IPS-20b (cell line): ENCODE data around the gene BAMBI.

Experiments used
- H3K27ac ChIP-seq: one replicate; pipeline ENCODE4 v1.5.1; 2013; ENCODE audit warnings: low read length
- H3K27me3 ChIP-seq: 2 replicates; pipeline ENCODE4 v1.6.1; 2013; ENCODE audit warnings: mild to moderate bottlenecking, low read length, inconsistent platforms; ENCODE audit not compliant: insufficient read depth
- H3K36me3 ChIP-seq: 2 replicates; pipeline ENCODE4 v1.6.1; 2013; ENCODE audit warnings: low read depth, mild to moderate bottlenecking, inconsistent platforms, low read length, moderate library complexity; ENCODE audit not compliant: insufficient read depth
- H3K4me1 ChIP-seq: 2 replicates; pipeline ENCODE4 v1.6.1; 2013; ENCODE audit warnings: mild to moderate bottlenecking, control low read depth, inconsistent platforms, low read length, moderate library complexity; ENCODE audit not compliant: insufficient read depth
- H3K4me3 ChIP-seq: 2 replicates; pipeline ENCODE4 v1.5.1; 2013; ENCODE audit warnings: mild to moderate bottlenecking, low read length, inconsistent platforms
- H3K9ac ChIP-seq: 2 replicates; pipeline ENCODE4 v1.6.1; 2013; ENCODE audit warnings: low read depth, mild to moderate bottlenecking, inconsistent platforms, low read length, moderate library complexity
- H3K9me3 ChIP-seq: 2 replicates; pipeline ENCODE4 v1.6.1; 2013; ENCODE audit warnings: mild to moderate bottlenecking, low read depth, low read length, inconsistent platforms; ENCODE audit not compliant: insufficient read depth

BAMBI gene, protein sequence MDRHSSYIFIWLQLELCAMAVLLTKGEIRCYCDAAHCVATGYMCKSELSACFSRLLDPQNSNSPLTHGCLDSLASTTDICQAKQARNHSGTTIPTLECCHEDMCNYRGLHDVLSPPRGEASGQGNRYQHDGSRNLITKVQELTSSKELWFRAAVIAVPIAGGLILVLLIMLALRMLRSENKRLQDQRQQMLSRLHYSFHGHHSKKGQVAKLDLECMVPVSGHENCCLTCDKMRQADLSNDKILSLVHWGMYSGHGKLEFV

DNA sequence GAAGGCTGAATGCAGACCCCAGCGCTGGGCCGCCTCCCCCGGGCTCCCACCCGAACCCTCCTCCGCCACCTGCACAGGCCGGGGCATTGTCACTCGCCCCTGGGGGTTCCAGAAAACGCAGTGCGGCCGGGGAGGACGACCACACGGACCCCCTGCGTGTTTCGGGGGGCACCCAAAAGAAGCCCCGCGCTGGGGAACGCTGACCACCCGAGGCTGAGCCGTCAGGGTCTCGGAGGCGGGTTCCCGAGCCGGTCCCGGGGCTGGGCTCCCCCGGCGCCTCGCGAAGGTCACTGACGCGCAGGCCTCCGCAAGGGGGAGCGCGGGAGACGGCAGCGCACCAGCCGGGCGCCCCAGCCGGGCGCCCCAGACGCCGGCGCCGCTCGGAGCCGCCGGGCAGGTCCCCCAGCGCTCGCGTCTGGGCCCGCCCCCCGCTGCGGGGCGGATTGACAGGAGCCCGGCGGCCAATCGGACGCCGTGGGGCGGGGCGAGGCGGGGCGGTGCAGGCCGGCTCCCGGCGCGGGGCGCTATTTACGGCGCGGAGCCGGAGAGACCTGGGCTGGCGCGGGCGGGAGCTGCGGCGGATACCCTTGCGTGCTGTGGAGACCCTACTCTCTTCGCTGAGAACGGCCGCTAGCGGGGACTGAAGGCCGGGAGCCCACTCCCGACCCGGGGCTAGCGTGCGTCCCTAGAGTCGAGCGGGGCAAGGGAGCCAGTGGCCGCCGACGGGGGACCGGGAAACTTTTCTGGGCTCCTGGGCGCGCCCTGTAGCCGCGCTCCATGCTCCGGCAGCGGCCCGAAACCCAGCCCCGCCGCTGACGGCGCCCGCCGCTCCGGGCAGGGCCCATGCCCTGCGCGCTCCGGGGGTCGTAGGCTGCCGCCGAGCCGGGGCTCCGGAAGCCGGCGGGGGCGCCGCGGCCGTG, at the start of gene BAMBI:
Gene BAMBI, plus strand, starts transcription at position 554 of the 920 bp plus-strand sequence. CDS start 377 bp downstream, outside the sequence.
- peaks cover 14% of the 10 kb centered on the region for H3K36me3 ChIP-seq
- H3K4me1 ChIP-seq: peaks cover 30% of the 10 kb centered on the region; the same call in 1 of the 2 replicates
- H3K9ac ChIP-seq: peak within 1 kb of the TSS; percentile 66
- no peaks in the 10 kb centered on the region for H3K9me3 ChIP-seq
- peaks cover 43% of the 10 kb centered on the region; the same call in 1 of the 2 replicates for H3K27me3 ChIP-seq
- no peak within 1 kb of the TSS for H3K27ac ChIP-seq
- peak within 1 kb of the TSS; percentile 79 for H3K4me3 ChIP-seq

GRCh38 chr10:28628184-28628893, 49.0 kb upstream of the BAMBI start:
- Histone ChIP-seq H3K36me3 (no peaks in the 10 kb centered on the region), H3K4me1 (no peaks in the 10 kb centered on the region), H3K4me3 (no peak overlapping the region), H3K27ac (no peak overlapping the region), H3K27me3 (no peaks in the 10 kb centered on the region), H3K9me3 (no peaks in the 10 kb centered on the region), H3K9ac (no peak overlapping the region)

DNA sequence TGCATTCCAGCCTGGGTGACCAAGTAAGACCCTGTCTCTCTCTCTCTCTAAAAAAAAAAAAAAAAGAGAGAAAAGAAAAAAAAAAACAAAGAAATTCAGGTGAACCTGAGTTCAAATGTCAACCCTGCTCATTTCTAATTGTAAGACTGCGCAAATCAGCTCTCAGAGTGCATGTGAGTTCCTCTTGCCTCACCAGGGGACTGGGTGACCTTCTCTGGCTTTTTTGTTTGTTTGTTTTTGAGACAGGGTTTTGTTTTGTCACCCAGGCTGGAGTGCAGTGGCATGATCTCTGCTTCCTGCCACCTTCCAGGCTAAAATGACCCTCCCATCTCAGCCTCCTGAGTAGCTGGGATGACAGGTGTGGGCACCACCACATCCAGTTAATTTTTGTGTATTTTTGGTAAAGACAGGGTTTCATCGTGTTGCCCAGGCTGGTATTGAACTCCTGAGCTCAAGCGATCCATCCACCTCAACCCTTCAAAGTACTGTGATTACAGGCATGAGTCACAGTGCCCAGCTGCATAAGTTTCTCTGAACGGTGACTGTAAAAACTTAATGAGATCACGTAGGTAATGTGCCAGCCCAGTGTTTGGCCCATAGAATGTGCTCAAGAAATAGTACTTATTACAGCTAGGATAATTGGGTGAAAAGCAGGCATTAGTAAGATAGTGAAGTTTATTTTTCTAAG, 45.3 kb upstream of the BAMBI start:
- Histone ChIP-seq H3K9ac (no peak overlapping the region), H3K9me3 (no peaks in the 10 kb centered on the region), H3K27me3 (no peaks in the 10 kb centered on the region)

DNA sequence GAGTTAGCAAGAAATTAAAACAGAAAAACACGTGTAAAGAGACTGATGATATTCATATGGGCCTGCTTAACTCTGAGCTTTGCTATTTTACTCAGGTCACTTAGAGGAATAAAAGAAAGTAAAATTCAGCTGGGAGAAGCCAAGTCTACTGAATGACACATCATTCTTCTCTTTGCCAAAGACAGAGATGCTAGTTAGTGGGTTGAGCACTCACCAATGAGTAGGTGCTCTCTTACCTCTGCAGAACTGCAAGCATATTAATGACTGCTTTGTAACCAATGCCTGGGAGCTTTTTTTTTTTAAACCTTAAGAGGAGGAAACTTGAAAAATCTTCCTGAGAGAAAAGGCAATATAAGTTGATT, 44.8 kb upstream of the BAMBI start:
- Histone ChIP-seq H3K27me3 (no peaks in the 10 kb centered on the region), H3K4me3 (no peak overlapping the region), H3K4me1 (no peaks in the 10 kb centered on the region), H3K27ac (no peak overlapping the region), H3K36me3 (no peaks in the 10 kb centered on the region), H3K9ac (no peak overlapping the region), H3K9me3 (no peaks in the 10 kb centered on the region)

More for the DNA sequence above, 45.3 kb upstream of the BAMBI start:
- Histone ChIP-seq H3K36me3 (no peaks in the 10 kb centered on the region), H3K4me1 (no peaks in the 10 kb centered on the region), H3K27ac (no peak overlapping the region), H3K4me3 (no peak overlapping the region)

GRCh38 chr10:28633750-28634149, 43.6 kb upstream of the BAMBI start:
- Histone ChIP-seq H3K36me3 (no peaks in the 10 kb centered on the region), H3K9me3 (no peaks in the 10 kb centered on the region), H3K9ac (no peak overlapping the region), H3K4me1 (no peaks in the 10 kb centered on the region), H3K4me3 (no peak overlapping the region), H3K27ac (no peak overlapping the region), H3K27me3 (no peaks in the 10 kb centered on the region)

DNA sequence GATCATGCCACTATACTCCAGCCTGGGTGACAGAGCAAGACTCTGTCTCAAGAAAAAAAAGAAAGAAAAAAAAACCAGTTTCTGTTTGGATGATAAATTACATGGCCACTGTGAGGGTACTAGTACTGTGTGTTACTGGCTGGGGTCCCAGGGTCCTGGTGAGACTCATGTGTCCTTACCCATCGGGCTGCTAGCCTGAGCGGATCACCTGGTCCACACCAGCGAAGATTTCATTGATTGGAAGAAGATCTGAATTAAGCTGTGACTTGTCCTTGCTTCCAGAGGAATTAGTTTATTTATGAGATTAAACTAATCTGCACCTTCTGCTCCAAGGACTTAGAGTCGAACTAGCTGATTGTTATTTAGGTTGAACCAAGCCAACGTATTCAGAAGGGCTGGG, 40.0 kb upstream of the BAMBI start:
- no peaks in the 10 kb centered on the region for H3K27me3 ChIP-seq
- H3K9me3 ChIP-seq: no peaks in the 10 kb centered on the region
- no peak overlapping the region for H3K4me3 ChIP-seq
- H3K9ac ChIP-seq: no peak overlapping the region
- H3K27ac ChIP-seq: no peak overlapping the region
- H3K36me3 ChIP-seq: no peaks in the 10 kb centered on the region
- H3K4me1 ChIP-seq: no peaks in the 10 kb centered on the region

- Histone ChIP-seq H3K9ac (no peak overlapping the region), H3K27ac (no peak overlapping the region), H3K9me3 (no peaks in the 10 kb centered on the region), H3K27me3 (no peaks in the 10 kb centered on the region), H3K36me3 (no peaks in the 10 kb centered on the region), H3K4me3 (no peak overlapping the region), H3K4me1 (no peaks in the 10 kb centered on the region)
Observed at GRCh38 chr10:28638392-28638791, 38.9 kb upstream of the BAMBI start.

DNA sequence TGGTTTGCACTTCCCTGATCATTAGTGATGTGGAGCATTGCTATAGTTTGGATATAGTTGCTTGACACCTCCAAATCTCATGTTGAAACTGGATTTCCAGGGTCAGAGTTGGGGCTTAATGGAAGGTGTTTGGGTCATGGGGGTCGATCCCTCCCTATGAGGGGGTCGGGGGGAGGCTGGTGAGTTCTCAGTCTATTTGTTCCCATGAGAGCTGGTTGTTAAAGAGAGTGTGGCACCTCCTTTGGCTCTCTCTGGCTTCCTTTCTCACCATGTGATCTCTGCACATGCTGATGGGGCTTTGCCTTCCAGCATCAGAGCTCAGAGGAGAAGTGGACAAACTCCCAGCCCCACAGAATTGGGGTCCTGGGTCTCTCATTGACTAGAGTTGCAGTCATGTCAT, 36.8 kb upstream of the BAMBI start:
- H3K36me3 ChIP-seq: no peaks in the 10 kb centered on the region
- H3K9me3 ChIP-seq: no peaks in the 10 kb centered on the region
- no peak overlapping the region for H3K9ac ChIP-seq
- H3K4me1 ChIP-seq: no peaks in the 10 kb centered on the region
- H3K4me3 ChIP-seq: no peak overlapping the region
- H3K27me3 ChIP-seq: no peaks in the 10 kb centered on the region
- H3K27ac ChIP-seq: no peak overlapping the region

DNA sequence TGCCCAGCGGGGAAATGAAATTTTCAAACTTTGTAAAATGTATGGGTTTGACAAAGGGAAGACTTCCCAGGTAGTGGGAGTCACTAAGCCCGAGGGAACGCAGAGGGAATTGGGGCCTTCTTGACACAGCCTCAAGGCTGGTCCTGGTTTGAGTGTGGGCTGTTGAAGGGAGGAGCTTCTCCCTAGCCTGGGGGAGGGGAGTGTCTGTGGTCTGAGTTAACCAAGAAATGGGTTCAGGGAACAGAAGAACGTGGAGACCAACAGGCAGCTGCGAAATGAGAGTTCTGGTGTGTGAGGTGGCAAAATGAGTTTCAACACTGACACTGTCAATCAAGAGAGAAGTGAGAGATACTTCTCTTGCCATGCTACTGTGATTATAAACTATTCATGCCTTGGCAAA, 32.7 kb upstream of the BAMBI start:
- Histone ChIP-seq H3K9me3 (peaks cover 4% of the 10 kb centered on the region; the same call in 1 of the 2 replicates), H3K27ac (no peak overlapping the region), H3K4me3 (no peak overlapping the region), H3K36me3 (no peaks in the 10 kb centered on the region), H3K4me1 (no peaks in the 10 kb centered on the region), H3K9ac (no peak overlapping the region), H3K27me3 (no peaks in the 10 kb centered on the region)

GRCh38 chr10:28652106-28652505, 25.2 kb upstream of the BAMBI start:
- H3K36me3 ChIP-seq: no peaks in the 10 kb centered on the region
- H3K9ac ChIP-seq: no peak overlapping the region
- no peak overlapping the region for H3K4me3 ChIP-seq
- no peak overlapping the region for H3K27ac ChIP-seq
- no peaks in the 10 kb centered on the region for H3K4me1 ChIP-seq
- H3K27me3 ChIP-seq: no peaks in the 10 kb centered on the region
- peaks cover 4% of the 10 kb centered on the region; the same call in 1 of the 2 replicates for H3K9me3 ChIP-seq

- Histone ChIP-seq H3K36me3 (no peaks in the 10 kb centered on the region), H3K27me3 (no peaks in the 10 kb centered on the region), H3K27ac (no peak overlapping the region), H3K4me1 (no peaks in the 10 kb centered on the region), H3K4me3 (no peak overlapping the region), H3K9me3 (peaks cover 4% of the 10 kb centered on the region; the same call in 1 of the 2 replicates), H3K9ac (no peak overlapping the region)
Observed at GRCh38 chr10:28652703-28653102, 24.6 kb upstream of the BAMBI start.
